Natural killer cell (primary cell): Measurements from ENCODE around the gene TMEM163. TPM values are rescaled to one million over a fixed set of nuclear protein-coding genes. Genes with fewer than 3 reads are reported as not detected.

Experiments
- ATAC-seq, 3 donors: fragments of 150-1000 bp in 2 of 3; fragments of 200-7000 bp in 1 of 3; cut with Tn5 transposase; 1 replicate in 1 of 3; 2 replicates in 2 of 3; pipeline ENCODE4 v1.10.0; 2021; ENCODE audit warnings: mild to moderate bottlenecking in 2 of 3, moderate library complexity in 2 of 3
- DNase-seq, 2 donors: peaks; one replicate each; pipeline versions ENCODE4 v3.0.0 to v3.0.0-alpha.2; 2013 to 2021; ENCODE audit warnings: mixed read lengths in 1 of 2
- H3K27ac ChIP-seq: one replicate; pipeline ENCODE4 v1.5.1; 2013; ENCODE audit warnings: mild to moderate bottlenecking, low read length
- H3K27me3 ChIP-seq: one replicate; pipeline ENCODE4 v1.6.1; 2013; ENCODE audit warnings: low read length; ENCODE audit not compliant: control insufficient read depth, insufficient read depth
- H3K36me3 ChIP-seq: one replicate; pipeline ENCODE4 v1.6.1; 2013; ENCODE audit warnings: low read length; ENCODE audit not compliant: control insufficient read depth, insufficient read depth
- H3K4me1 ChIP-seq: one replicate; pipeline ENCODE4 v1.6.1; 2013; ENCODE audit warnings: low read length; ENCODE audit not compliant: control insufficient read depth, insufficient read depth
- H3K4me3 ChIP-seq: one replicate; pipeline ENCODE4 v1.5.1; 2013; ENCODE audit warnings: low read length
- H3K9me3 ChIP-seq: one replicate; pipeline ENCODE4 v1.6.1; 2013; ENCODE audit warnings: low read length; ENCODE audit not compliant: control insufficient read depth, insufficient read depth
- H3K27ac Mint-ChIP-seq, 2 donors: one replicate each; pipeline ENCODE4 v1.8.0; 2022; ENCODE audit warnings: mild to moderate bottlenecking in 2 of 2, mixed read lengths in 2 of 2, moderate library complexity in 1 of 2
- H3K27me3 Mint-ChIP-seq, 2 donors: one replicate each; pipeline ENCODE4 v1.8.0; 2022; ENCODE audit warnings: low read depth in 2 of 2, mixed read lengths in 2 of 2
- H3K36me3 Mint-ChIP-seq: one replicate; pipeline ENCODE4 v1.8.0; 2022; ENCODE audit warnings: mixed read lengths
- H3K4me1 Mint-ChIP-seq, 2 donors: one replicate each; pipeline ENCODE4 v1.8.0; 2022; ENCODE audit warnings: mixed read lengths in 2 of 2
- H3K4me3 Mint-ChIP-seq: one replicate; pipeline ENCODE4 v1.8.0; 2022; ENCODE audit warnings: mild to moderate bottlenecking, moderate library complexity, mixed read lengths
- H3K9me3 Mint-ChIP-seq, 2 donors: one replicate each; pipeline ENCODE4 v1.8.0; 2022; ENCODE audit warnings: mixed read lengths in 2 of 2
- WGBS: methylation state at CpG from one replicate; pipeline ENCODE4 v1.1.7; 2013; ENCODE audit warnings: missing lambda C conversion rate; ENCODE audit not compliant: insufficient coverage; 5-methylcytosine and 5-hydroxymethylcytosine counted together
- intact Hi-C: fragments of 100-400 bp; cut with micrococcal nuclease; formaldehyde crosslinking; loops from one replicate; pipeline ENCODE4 v1.14.2; 2022
- total RNA-seq, 4 donors: library from RNA; stranded (reverse); fragments of 120-200 nt in 1 of 4; gene quantifications; one replicate each; pipeline versions ENCODE4 v1.2.3 to v1.2.4, GENCODE V29; 2013 to 2022
- TF ChIP-seq, protein P1 (sequence below): fragments of 200-600 bp; IDR thresholded peaks from one replicate; pipeline ENCODE4 v1.8.0; 2022; ENCODE audit warnings: antibody characterized with exemption

The TMEM163 gene
- total RNA-seq, 3 donors from 2014 or later (not counting 1 experiment from before 2014, with no cell fraction given), result 6.8 to 11.6 (median 10.3) TPM

DNA sequence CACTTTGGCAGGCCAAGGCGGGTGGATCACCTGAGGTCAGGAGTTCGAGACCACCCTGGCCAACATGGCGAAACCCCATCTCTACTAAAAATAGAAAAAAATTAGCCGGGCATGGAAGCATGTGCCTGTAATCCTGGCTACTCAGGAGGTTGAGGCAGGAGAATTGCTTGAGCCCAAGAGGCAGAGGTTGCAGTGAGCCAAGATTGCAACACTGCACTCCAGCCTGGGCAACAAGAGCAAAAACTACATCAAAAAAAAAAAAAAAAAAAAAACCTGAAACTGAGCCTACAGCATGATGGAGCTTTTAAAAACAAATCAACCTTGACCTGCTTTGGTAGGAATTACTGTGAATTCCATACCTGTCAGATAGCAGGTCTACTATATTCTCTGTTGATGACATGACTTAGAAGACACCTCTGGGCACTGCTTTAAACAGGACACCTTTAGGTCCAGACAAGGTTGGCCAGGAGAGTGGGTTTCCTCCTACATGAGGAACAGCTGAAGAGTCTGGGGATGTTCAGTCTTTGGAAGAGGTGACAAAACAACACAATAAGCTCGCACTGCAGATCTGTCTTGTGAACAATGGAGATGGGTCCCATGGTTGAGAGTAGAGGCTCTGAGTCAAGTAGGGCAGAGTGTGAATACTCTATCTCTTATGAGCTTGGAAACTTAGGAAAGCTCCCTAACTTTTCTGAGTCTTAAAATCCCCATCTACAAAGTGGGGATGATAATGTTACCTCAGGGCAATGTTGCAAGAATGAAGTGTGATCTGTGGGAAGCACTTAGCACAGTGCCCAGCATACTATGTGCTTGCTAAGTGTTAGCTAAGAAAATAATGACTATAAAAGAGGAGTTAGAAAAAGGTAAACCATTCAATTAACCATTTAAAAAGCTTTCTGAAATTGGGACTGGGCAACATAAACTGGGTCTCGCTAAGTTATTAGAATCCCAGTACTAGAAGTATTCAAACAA is 25.2 kb downstream of the TMEM163 start:
- intact Hi-C loops, result no loop called here
- Mint-ChIP-seq H3K27me3 (peaks cover 0 to 9% of the 10 kb centered on the region in 2 donors), H3K9me3 (no peaks in the 10 kb centered on the region), H3K4me1 (no peaks in the 10 kb centered on the region), H3K27ac (no peak overlapping the region), H3K4me3 (no peak overlapping the region), H3K36me3 (no peaks in the 10 kb centered on the region)
- Histone ChIP-seq H3K9me3 (no peaks in the 10 kb centered on the region), H3K4me1 (peaks cover 3% of the 10 kb centered on the region), H3K27me3 (no peaks in the 10 kb centered on the region), H3K27ac (no peak overlapping the region), H3K36me3 (no peaks in the 10 kb centered on the region), H3K4me3 (no peak overlapping the region)
- no peak for ATAC-seq
- 95% methylated on average over 5 of the region's 6 CpGs for WGBS
- DNase-seq, result no peak
- TF ChIP-seq, protein P1, sequence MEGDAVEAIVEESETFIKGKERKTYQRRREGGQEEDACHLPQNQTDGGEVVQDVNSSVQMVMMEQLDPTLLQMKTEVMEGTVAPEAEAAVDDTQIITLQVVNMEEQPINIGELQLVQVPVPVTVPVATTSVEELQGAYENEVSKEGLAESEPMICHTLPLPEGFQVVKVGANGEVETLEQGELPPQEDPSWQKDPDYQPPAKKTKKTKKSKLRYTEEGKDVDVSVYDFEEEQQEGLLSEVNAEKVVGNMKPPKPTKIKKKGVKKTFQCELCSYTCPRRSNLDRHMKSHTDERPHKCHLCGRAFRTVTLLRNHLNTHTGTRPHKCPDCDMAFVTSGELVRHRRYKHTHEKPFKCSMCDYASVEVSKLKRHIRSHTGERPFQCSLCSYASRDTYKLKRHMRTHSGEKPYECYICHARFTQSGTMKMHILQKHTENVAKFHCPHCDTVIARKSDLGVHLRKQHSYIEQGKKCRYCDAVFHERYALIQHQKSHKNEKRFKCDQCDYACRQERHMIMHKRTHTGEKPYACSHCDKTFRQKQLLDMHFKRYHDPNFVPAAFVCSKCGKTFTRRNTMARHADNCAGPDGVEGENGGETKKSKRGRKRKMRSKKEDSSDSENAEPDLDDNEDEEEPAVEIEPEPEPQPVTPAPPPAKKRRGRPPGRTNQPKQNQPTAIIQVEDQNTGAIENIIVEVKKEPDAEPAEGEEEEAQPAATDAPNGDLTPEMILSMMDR, result no peak

DNA sequence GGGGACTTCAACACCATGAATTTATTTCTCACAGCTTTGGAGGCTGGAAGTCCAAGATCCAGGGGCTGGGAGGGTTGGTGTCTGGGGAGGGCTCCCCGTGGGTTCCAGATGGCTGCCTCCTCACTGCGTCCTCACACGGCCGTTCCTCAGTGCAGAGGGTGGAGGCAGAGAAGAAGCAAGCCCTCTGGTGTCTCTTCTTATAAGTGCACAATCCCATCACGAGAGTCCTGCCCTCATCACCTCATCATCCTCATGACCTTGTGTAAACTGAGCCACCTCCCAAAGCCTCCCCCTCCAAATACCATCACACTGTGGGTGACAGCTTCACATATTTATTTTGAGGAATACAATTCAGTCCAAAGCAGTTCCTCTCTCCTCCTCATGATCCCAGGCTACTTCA is 26.3 kb downstream of the TMEM163 start:
- whole genome bisulfite sequencing, result 72% methylated on average over 5 of the region's 5 CpGs
- no peaks in the 10 kb centered on the region for H3K27me3 Mint-ChIP-seq
- peak; percentile 56 to 86 (median 85) for ATAC-seq

DNA sequence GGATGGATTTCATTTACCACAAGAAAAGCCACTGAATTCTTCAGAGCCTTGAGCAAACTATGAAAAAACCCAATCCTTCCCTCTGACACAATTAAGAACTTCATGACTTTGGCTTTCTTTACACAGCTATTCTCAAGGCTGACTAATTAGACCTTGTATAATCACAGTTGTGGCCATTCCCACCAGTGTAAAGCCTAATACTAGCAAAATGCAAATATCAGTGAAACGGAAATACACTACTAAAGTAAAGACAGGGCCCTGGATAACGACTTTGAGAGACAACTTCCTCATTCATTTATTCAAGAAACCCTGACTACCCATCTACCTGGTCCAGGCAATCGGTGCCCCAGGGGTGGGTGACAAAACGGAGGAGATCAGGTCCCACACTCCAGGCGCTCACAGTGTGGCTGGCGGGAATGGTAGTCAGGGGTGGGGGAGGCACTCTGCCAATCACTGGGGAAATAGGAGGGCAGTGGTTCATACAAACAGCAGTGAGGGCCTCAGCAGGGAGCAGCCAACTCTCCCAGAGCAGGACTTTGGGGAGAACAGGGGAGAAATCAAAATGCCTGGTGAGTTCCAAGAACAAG is 28.1 kb downstream of the TMEM163 start:
- no peak for ATAC-seq
- intact Hi-C loops, result no loop called here
- no peak overlapping the region for H3K27ac Mint-ChIP-seq
- DNase-seq, result no peak
- H3K4me1 Mint-ChIP-seq, result peaks cover 9 to 10% of the 10 kb centered on the region in 2 donors
- no peaks in the 10 kb centered on the region for H3K9me3 Mint-ChIP-seq
- Histone ChIP-seq H3K4me1 (peaks cover 3% of the 10 kb centered on the region), H3K27ac (no peak overlapping the region), H3K4me3 (no peak overlapping the region), H3K9me3 (no peaks in the 10 kb centered on the region), H3K36me3 (no peaks in the 10 kb centered on the region), H3K27me3 (no peaks in the 10 kb centered on the region)
- TF ChIP-seq, protein P1, result no peak
- H3K4me3 Mint-ChIP-seq, result no peak overlapping the region
- 76% methylated on average over 6 of the region's 6 CpGs for WGBS
- no peaks in the 10 kb centered on the region for H3K36me3 Mint-ChIP-seq
- H3K27me3 Mint-ChIP-seq, result no peaks in the 10 kb centered on the region

More for the DNA sequence above, 26.3 kb downstream of the TMEM163 start:
- H3K36me3 ChIP-seq, result no peaks in the 10 kb centered on the region
- no peaks in the 10 kb centered on the region for H3K27me3 ChIP-seq
- peak in 1 of 2 donors; percentile 70 for DNase-seq
- no peaks in the 10 kb centered on the region for H3K9me3 ChIP-seq
- H3K27ac ChIP-seq, result no peak overlapping the region
- Mint-ChIP-seq H3K9me3 (no peaks in the 10 kb centered on the region), H3K4me3 (no peak overlapping the region), H3K36me3 (no peaks in the 10 kb centered on the region), H3K27ac (no peak overlapping the region), H3K4me1 (peaks cover 4% of the 10 kb centered on the region in 2 donors)
- TF ChIP-seq, protein P1, result peak; percentile 16
- H3K4me3 ChIP-seq, result no peak overlapping the region
- peaks cover 3% of the 10 kb centered on the region for H3K4me1 ChIP-seq
- intact Hi-C loops, result loop anchor here (1.0 kb wide), 2 partner anchors 22 to 116 kb away; no protein-coding TSS in a partner anchor
